Common myeloid progenitor, CD34-positive (primary cell): Measurements from ENCODE around the gene NAT10.

Source experiments
- CTCF ChIA-PET: fragments of 350-600 bp; sonication (Branson Sonifier 250); formaldehyde crosslinking; loops from one replicate; lab custom pipeline; 2021; ENCODE audit warnings: antibody characterized with exemption; lab: Charles Lee
- POLR2A ChIA-PET: fragments of 350-600 bp; sonication (Branson Sonifier 250); formaldehyde crosslinking; loops from one replicate; lab custom pipeline; 2021; ENCODE audit warnings: antibody characterized with exemption; lab: Charles Lee
- DNase-seq, 3 donors: peaks; one replicate each; pipeline versions ENCODE4 v3.0.0 to v3.0.0-alpha.2; 2013
- H3K27ac ChIP-seq, 2 experiments: 1 replicate in 1 of 2; 2 replicates in 1 of 2; pipeline ENCODE4 v1.7.0; 2013; ENCODE audit warnings: inconsistent platforms in 2 of 2, low read length in 2 of 2, mild to moderate bottlenecking in 2 of 2, low read depth in 1 of 2, moderate library complexity in 1 of 2; ENCODE audit not compliant: severe bottlenecking in 2 of 2, insufficient read depth in 1 of 2, poor library complexity in 1 of 2
- H3K27me3 ChIP-seq, 5 experiments: replicated peaks in 2 of 5; 1 replicate in 3 of 5; 2 replicates in 2 of 5; pipeline versions ENCODE4 v1.6.1 to v1.7.0; 2013; ENCODE audit warnings: low read length in 4 of 5, mild to moderate bottlenecking in 2 of 5, moderate library complexity in 2 of 5, inconsistent platforms in 1 of 5; ENCODE audit not compliant: insufficient read depth in 5 of 5, control insufficient read depth in 4 of 5
- H3K36me3 ChIP-seq, 4 experiments: 1 replicate in 2 of 4; 2 replicates in 2 of 4; pipeline versions ENCODE4 v1.6.1 to v1.7.0; 2013; ENCODE audit warnings: low read length in 3 of 4, control low read depth in 1 of 4, mild to moderate bottlenecking in 1 of 4; ENCODE audit not compliant: control insufficient read depth in 4 of 4, insufficient read depth in 4 of 4
- H3K4me1 ChIP-seq, 4 experiments: 1 replicate in 3 of 4; 2 replicates in 1 of 4; pipeline versions ENCODE4 v1.6.1 to v1.7.1; 2013; ENCODE audit warnings: low read length in 3 of 4, mild to moderate bottlenecking in 3 of 4, control low read depth in 1 of 4, inconsistent platforms in 1 of 4, moderate library complexity in 1 of 4; ENCODE audit not compliant: control insufficient read depth in 4 of 4, insufficient read depth in 4 of 4; ENCODE audit errors: control extremely low read depth in 1 of 4
- H3K4me3 ChIP-seq, 7 experiments: 1 replicate in 4 of 7; 2 replicates in 3 of 7; pipeline versions ENCODE4 v1.5.1 to v1.7.0; 2013; ENCODE audit warnings: mild to moderate bottlenecking in 7 of 7, low read length in 6 of 7, moderate library complexity in 6 of 7, inconsistent platforms in 2 of 7, low read depth in 2 of 7, control low read depth in 1 of 7; ENCODE audit not compliant: insufficient read depth in 4 of 7, control insufficient read depth in 1 of 7; ENCODE audit errors: extremely low read depth in 1 of 7
- H3K9me3 ChIP-seq, 5 experiments: 1 replicate in 4 of 5; 2 replicates in 1 of 5; pipeline versions ENCODE4 v1.6.1 to v1.7.1; 2013; ENCODE audit warnings: low read length in 4 of 5, mild to moderate bottlenecking in 2 of 5, inconsistent platforms in 1 of 5, low read depth in 1 of 5, moderate library complexity in 1 of 5; ENCODE audit not compliant: control insufficient read depth in 4 of 5, insufficient read depth in 2 of 5; ENCODE audit errors: control extremely low read depth in 1 of 5
- WGBS: methylation state at CpG from one replicate; pipeline ENCODE4 v1.1.5; 2013; ENCODE audit not compliant: insufficient coverage; 5-methylcytosine and 5-hydroxymethylcytosine counted together

The NAT10 gene

DNA sequence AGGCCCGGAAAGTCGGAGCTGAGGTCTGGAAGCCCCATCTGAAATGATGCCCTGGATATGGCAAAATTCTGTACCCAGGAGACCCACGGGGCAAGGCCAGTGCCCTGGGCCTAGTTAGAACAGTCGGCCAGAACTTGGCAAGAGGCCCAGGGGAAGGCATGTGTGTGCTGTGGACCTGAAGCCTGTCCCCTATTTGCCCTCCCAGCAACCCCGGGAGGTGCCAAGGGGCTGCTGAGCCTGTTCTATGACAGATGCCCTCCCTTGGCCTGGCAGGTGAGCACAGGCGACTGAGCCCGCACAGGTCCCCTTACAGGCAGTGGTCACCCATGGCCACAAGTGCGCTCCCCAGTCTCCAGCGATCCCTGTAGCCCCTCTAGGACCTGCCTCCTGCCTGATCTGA lies 51.7 kb downstream of the NAT10 start:
- ChIA-PET CTCF (no interaction called here), POLR2A (no interaction called here)
- H3K4me1 ChIP-seq: peaks cover 4 to 45% (median 36%) of the 10 kb centered on the region in 4 experiments
- H3K27me3 ChIP-seq: no peaks in the 10 kb centered on the region
- H3K36me3 ChIP-seq: peaks cover 0 to 50% (median 2%) of the 10 kb centered on the region in 4 experiments
- H3K4me3 ChIP-seq: no peak overlapping the region
- 97% methylated on average over 7 of the region's 9 CpGs for WGBS
- H3K9me3 ChIP-seq: no peaks in the 10 kb centered on the region
- H3K27ac ChIP-seq: no peak overlapping the region
- DNase-seq: no peak

DNA sequence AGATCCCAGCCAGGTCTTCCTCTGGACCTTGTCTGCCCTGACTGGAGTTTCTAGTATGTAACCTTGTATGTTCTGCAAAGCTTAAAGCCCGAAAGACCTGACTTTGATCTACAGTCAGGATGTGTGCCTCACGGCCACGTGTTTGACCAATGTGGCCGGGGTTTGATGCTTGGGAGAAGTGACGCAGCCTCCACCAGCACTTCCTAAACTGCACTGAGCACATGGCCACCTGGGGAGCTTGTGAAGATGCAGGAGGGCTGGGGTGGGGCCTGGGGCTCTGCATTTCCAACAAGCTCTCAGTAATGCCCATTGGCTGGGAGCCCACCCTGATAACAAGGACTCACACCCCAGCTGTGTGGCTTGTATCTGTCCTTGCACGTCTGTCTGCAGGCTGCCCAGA lies 53.2 kb downstream of the NAT10 start:
- ChIA-PET CTCF (interaction anchor here (1.7 kb wide), 1 partner anchor 16 kb away, joined by 7 read pairs; no protein-coding TSS in a partner anchor), POLR2A (no interaction called here)
- Histone ChIP-seq H3K36me3 (peaks cover 0 to 50% (median 2%) of the 10 kb centered on the region in 4 experiments), H3K27me3 (no peaks in the 10 kb centered on the region), H3K27ac (no peak overlapping the region), H3K4me3 (no peak overlapping the region), H3K9me3 (no peaks in the 10 kb centered on the region), H3K4me1 (peaks cover 4 to 33% (median 29%) of the 10 kb centered on the region in 4 experiments)
- DNase-seq: peak; percentile 25 to 78 (median 68)
- WGBS: 12% methylated on average over 5 of the region's 6 CpGs

DNA sequence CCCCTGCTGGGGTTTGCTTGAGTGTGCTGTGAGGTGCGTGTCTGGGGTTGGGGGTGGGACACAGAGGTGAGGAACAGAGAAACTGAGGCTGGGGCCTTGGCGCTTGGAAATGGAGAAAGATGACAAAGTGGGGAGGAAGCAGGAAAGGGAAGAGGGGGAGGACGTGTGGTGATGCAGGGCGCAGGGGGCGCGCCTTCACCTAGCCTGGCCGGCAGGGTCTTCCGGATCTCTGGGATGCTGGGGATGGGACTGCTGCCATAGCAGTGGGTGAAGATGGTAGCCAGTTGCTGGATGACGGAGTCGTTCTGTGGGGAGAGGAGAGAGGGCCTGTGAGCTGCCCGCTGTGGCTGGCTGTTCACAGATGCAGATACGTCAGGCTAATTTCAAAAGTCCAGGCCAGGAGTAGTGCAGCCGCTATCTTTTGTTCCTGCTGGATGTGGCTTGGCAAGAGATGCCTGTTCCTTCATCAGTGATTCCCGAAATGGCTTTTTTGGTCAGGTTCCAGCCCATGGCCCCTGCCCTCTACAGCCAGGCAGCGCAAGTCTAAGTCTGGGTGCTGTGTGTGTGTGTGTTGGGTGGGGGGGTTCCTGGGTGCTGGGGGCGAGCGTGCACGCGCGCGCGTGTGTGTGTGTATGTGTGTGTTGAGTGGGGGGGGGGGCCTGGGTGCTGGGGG lies 54.8 kb downstream of the NAT10 start:
- DNase-seq: no peak
- H3K4me3 ChIP-seq: no peak overlapping the region
- no peaks in the 10 kb centered on the region for H3K9me3 ChIP-seq
- H3K4me1 ChIP-seq: peaks cover 0 to 18% (median 14%) of the 10 kb centered on the region in 4 experiments
- WGBS: 99% methylated on average over 10 of the region's 22 CpGs
- H3K36me3 ChIP-seq: peaks cover 0 to 49% (median 2%) of the 10 kb centered on the region in 4 experiments
- POLR2A ChIA-PET: no interaction called here
- CTCF ChIA-PET: interaction anchor here (1.4 to 1.7 kb wide), 2 partner anchors 10 to 14 kb away, joined by 6 to 7 read pairs; no protein-coding TSS in a partner anchor
- no peaks in the 10 kb centered on the region for H3K27me3 ChIP-seq
- no peak overlapping the region for H3K27ac ChIP-seq

DNA sequence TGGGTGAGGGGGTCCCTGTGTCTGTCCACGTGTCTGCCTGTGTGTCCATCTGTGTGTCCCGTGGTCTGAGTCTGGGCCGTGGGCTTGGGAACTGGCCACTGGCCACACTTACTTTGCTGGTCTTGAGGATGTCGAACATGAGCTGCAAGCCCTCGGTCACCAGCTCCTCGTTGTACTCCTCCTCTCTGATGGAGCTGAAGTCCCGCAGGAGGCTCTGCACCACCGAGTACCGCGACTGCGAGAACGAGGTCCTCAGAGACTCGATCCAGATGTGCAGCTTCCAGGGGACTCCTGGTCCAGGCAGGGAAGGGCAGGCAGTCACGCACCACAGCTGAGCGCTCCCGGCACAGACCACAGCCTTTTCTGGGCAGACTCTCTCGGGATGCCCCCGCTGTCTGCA lies 55.4 kb downstream of the NAT10 start:
- Histone ChIP-seq H3K36me3 (peaks cover 0 to 43% (median 2%) of the 10 kb centered on the region in 4 experiments), H3K9me3 (no peaks in the 10 kb centered on the region), H3K4me1 (peaks cover 0 to 12% (median 9%) of the 10 kb centered on the region in 4 experiments), H3K27ac (no peak overlapping the region), H3K27me3 (no peaks in the 10 kb centered on the region), H3K4me3 (no peak overlapping the region)
- DNase-seq: no peak
- POLR2A ChIA-PET: no interaction called here
- CTCF ChIA-PET: interaction anchor here (0.9 to 1.4 kb wide), 2 partner anchors 10 to 14 kb away, joined by 4 to 6 read pairs; no protein-coding TSS in a partner anchor
- 95% methylated on average over 17 of the region's 18 CpGs for WGBS

DNA sequence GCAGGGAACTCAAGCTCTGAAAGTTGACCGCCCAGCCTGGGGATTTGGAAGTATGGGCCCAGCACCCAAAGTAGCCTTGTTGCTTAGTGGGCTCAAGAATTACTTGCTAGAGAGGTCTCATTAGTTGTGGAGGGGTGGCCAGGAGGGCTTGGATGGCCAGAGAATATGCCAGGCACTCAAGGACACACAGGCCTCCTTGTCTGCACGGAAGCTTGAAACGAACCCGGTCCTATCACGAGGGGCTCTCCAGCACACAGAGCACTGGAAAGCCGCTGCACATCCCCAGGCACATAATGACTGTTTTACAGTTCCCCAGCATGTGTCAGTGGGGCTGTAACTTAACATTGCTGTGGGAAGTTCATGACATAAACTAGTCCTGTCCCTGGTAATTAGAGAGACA lies 55.9 kb downstream of the NAT10 start:
- H3K27me3 ChIP-seq: no peaks in the 10 kb centered on the region
- POLR2A ChIA-PET: interaction anchor here (0.5 kb wide), 1 partner anchor 164 kb away, joined by 3 read pairs; no protein-coding TSS in a partner anchor
- CTCF ChIA-PET: interaction anchor here (0.9 to 1.4 kb wide), 3 partner anchors 9 to 331 kb away, joined by 3 to 6 read pairs (median 4); no protein-coding TSS in a partner anchor
- WGBS: 97% methylated on average over 6 of the region's 6 CpGs
- no peak overlapping the region for H3K27ac ChIP-seq
- DNase-seq: no peak
- no peak overlapping the region for H3K4me3 ChIP-seq
- H3K36me3 ChIP-seq: peaks cover 0 to 37% (median 2%) of the 10 kb centered on the region in 4 experiments
- no peaks in the 10 kb centered on the region for H3K9me3 ChIP-seq
- peaks cover 0 to 9% (median 7%) of the 10 kb centered on the region in 4 experiments for H3K4me1 ChIP-seq

DNA sequence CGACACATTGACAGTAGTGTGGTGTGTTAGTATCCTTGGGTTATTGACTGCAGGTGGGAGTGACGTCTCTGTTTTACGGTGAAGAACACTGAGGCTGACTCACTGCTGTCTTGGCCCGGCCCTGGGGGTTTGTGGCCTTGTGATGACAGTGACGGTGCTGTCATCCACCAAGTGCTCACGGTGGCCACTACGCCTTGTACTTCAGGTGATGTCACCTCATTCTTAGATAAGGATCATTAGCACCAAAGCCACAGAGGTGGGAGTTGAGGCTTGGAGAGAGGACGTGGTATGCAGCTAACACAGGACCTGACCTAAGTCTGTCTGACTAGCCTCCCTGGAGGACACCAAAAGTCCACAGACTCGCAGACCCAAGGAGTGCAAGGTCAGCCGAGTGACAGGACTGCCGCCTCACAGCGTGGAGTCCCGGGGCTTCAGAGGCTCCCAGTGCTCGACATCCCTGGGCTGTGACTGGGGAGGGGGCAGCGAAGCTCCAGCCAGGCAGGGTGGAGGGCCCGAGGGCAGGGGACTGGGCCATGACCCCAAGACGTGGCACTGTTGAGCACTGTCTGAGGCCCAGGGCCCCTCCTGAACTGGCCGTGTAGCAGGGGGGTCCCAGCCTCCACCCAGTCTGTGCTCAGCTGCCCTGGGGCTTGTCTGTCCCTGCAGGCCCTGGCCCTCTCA lies 56.5 kb downstream of the NAT10 start:
- Histone ChIP-seq H3K4me1 (peaks cover 0 to 9% (median 7%) of the 10 kb centered on the region in 4 experiments), H3K4me3 (no peak overlapping the region), H3K27ac (no peak overlapping the region), H3K36me3 (peaks cover 0 to 37% (median 2%) of the 10 kb centered on the region in 4 experiments), H3K27me3 (no peaks in the 10 kb centered on the region), H3K9me3 (no peaks in the 10 kb centered on the region)
- no peak for DNase-seq
- ChIA-PET CTCF (interaction anchor here (0.8 to 1.0 kb wide), 2 partner anchors 13 to 330 kb away, joined by 3 read pairs; no protein-coding TSS in a partner anchor), POLR2A (no interaction called here)
- WGBS: 91% methylated on average over 13 of the region's 18 CpGs
